Esophagus squamous epithelium (tissue), 5 donors: ENCODE results near the gene FKBP11. TPM values are rescaled to one million over a fixed set of nuclear protein-coding genes. Genes with fewer than 3 reads are reported as not detected.
A peak's percentile ranks its signal among the peaks of the same experiment; 100 is the strongest.

Source experiments
- DNase-seq: peaks from one replicate; lab custom pipeline; 2025; lab: John Stamatoyannopoulos, UW
- H3K27ac ChIP-seq, 4 donors: fragments of 200-600 bp; sonication (generic); one replicate each; pipeline ENCODE4 v1.5.1; 2016 to 2019; ENCODE audit warnings: mild to moderate bottlenecking in 1 of 4
- H3K27me3 ChIP-seq, 4 donors: fragments of 200-600 bp; sonication (generic); 1 replicate in 3 of 4; 2 replicates in 1 of 4; pipeline versions ENCODE4 v1.5.1 to v1.6.0; 2017 to 2021; ENCODE audit warnings: antibody characterized with exemption in 1 of 4
- H3K36me3 ChIP-seq, 3 donors: fragments of 200-600 bp; sonication (generic); one replicate each; pipeline ENCODE4 v1.5.1; 2016 to 2019
- H3K4me1 ChIP-seq, 3 donors: fragments of 200-600 bp; sonication (generic); one replicate each; pipeline ENCODE4 v1.5.1; 2017 to 2019
- H3K4me3 ChIP-seq, 4 donors: fragments of 200-600 bp; sonication (generic); 1 replicate in 3 of 4; 2 replicates in 1 of 4; pipeline ENCODE4 v1.5.1; 2016 to 2019; ENCODE audit warnings: mild to moderate bottlenecking in 2 of 4, moderate library complexity in 1 of 4
- H3K9me3 ChIP-seq, 3 donors: fragments of 200-600 bp; sonication (generic); one replicate each; pipeline ENCODE4 v1.5.1; 2016 to 2019
- CTCF ChIP-seq, 6 experiments: fragments of 450-650 bp in 4 of 6; fragments of 200-600 bp in 2 of 6; sonication (generic) in 2 of 6; IDR thresholded peaks; one replicate each; pipeline ENCODE4 v1.5.1; 2016 to 2019; ENCODE audit warnings: antibody characterized with exemption in 6 of 6, mild to moderate bottlenecking in 4 of 6, moderate library complexity in 4 of 6
- POLR2A ChIP-seq, 4 donors: fragments of 450-650 bp; IDR thresholded peaks; one replicate each; pipeline ENCODE4 v1.6.1; 2017; ENCODE audit warnings: antibody characterized with exemption in 4 of 4, mild to moderate bottlenecking in 4 of 4, moderate library complexity in 3 of 4
- WGBS, 2 donors: methylation state at CpG; one replicate each; pipeline ENCODE4 v1.1.5; 2018; 5-methylcytosine and 5-hydroxymethylcytosine counted together
- intact Hi-C: fragments of 100-400 bp; cut with DNase I; formaldehyde crosslinking; loops from one replicate; pipeline ENCODE4 v1.15.0; 2022
- total RNA-seq, 4 donors: library from RNA; depleted of rRNA; stranded (reverse); fragments of >200 nt; gene quantifications; one replicate each; pipeline ENCODE4 v1.1.0, GENCODE V29; 2016
- donor health status: DM: yes; HTN: yes; CAD: no.

Gene FKBP11
- total RNA-seq, 4 donors from 2014 or later: 9.5 to 28.6 (median 11.8) TPM

DNA sequence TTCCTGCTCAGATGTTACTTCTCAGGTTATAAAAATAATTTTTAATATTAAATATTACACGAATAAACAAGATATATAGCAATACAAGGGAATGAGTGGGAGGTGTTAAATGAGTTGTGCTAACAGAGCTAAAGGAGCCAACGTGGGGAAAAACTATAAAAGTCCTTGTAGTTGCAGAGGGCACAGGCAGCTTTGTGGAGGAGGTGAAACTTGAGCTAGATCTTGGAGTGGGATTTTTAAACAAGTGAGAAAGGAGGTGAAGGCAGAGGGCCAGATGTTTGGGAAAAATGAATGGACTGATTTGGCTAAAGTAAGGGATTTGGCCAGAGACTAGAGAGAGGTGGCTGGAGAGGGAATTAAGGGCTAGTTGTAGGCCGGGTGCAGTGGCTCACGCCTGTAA is 5.2 kb upstream of the FKBP11 start:
- Histone ChIP-seq H3K27ac (no peak overlapping the region), H3K4me1 (peaks cover 0 to 5% (median 3%) of the 10 kb centered on the region in 3 donors), H3K4me3 (no peak overlapping the region), H3K27me3 (no peaks in the 10 kb centered on the region), H3K9me3 (no peaks in the 10 kb centered on the region), H3K36me3 (peaks cover 4 to 73% (median 8%) of the 10 kb centered on the region in 3 donors)
- no peak for DNase-seq
- intact Hi-C loops: no loop called here
- no peak for TF ChIP-seq CTCF (IDR thresholded peaks at IDR 0.05)
- TF ChIP-seq POLR2A (IDR thresholded peaks at IDR 0.05): no peak
- WGBS, 2 donors: 79 to 90% methylated on average over 4 of the region's 4 CpGs

DNA sequence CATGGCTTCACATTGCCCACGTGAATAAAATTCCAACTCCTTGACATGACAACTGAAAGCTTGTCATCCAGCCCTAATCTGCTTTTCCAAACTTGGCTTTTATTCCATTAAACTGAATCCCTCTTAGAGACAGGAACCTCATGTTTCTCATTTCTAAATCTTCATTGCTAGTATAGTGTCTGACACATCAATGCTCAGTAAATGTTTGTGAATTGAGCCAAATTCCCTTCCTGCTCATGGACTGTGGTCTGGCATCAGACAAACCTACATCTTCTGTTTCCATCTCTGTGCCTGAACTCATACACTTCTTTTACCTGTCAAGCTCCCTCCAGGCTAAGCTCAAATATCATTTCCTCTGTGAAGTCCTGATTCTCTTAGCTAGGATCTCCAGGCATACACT is 4.3 kb upstream of the FKBP11 start:
- Histone ChIP-seq H3K4me3 (no peak overlapping the region), H3K27me3 (no peaks in the 10 kb centered on the region), H3K36me3 (peaks cover 4 to 64% (median 8%) of the 10 kb centered on the region in 3 donors), H3K9me3 (no peaks in the 10 kb centered on the region), H3K4me1 (peaks cover 1 to 10% (median 4%) of the 10 kb centered on the region in 3 donors), H3K27ac (no peak overlapping the region)
- DNase-seq: no peak
- WGBS, 2 donors: 78 to 88% methylated on average over 1 of the region's 1 CpG
- no peak for TF ChIP-seq POLR2A (IDR thresholded peaks at IDR 0.05)
- TF ChIP-seq CTCF (IDR thresholded peaks at IDR 0.05): no peak
- intact Hi-C loops: loop anchor here (10.0 kb wide), 1 partner anchor 55 kb away; no protein-coding TSS in a partner anchor

DNA sequence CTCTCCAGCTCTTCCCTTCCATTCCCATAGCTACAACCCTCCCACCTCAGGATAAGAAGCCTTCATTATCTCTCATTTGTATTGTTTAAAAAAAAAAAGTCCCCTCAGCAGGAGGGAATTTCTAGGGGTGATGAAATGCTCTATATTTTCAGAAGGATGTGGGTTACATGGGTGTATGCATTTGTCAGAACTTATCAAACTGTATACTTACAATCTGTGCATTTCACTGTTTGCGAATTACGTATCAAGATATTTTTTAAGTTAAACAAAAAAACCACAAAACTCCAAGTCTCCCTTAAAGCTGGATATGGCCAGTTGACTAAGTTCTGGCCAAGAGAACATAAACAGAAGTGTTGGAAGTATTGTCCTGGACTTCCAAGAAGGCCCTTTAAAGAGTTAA is 2.0 kb upstream of the FKBP11 start:
- intact Hi-C loops: loop anchor here (10.0 kb wide), 1 partner anchor 58 kb away; no protein-coding TSS in a partner anchor
- H3K27me3 ChIP-seq: no peaks in the 10 kb centered on the region
- no peak overlapping the region for H3K27ac ChIP-seq
- peaks cover 0 to 58% (median 0%) of the 10 kb centered on the region in 3 donors for H3K36me3 ChIP-seq
- no peaks in the 10 kb centered on the region for H3K9me3 ChIP-seq
- DNase-seq: no peak
- H3K4me1 ChIP-seq: peaks cover 4 to 20% (median 5%) of the 10 kb centered on the region in 3 donors
- 89 to 92% methylated on average over 2 of the region's 2 CpGs for WGBS, 2 donors
- no peak overlapping the region for H3K4me3 ChIP-seq
- TF ChIP-seq CTCF (IDR thresholded peaks at IDR 0.05) (no peak), POLR2A (IDR thresholded peaks at IDR 0.05) (no peak)

DNA sequence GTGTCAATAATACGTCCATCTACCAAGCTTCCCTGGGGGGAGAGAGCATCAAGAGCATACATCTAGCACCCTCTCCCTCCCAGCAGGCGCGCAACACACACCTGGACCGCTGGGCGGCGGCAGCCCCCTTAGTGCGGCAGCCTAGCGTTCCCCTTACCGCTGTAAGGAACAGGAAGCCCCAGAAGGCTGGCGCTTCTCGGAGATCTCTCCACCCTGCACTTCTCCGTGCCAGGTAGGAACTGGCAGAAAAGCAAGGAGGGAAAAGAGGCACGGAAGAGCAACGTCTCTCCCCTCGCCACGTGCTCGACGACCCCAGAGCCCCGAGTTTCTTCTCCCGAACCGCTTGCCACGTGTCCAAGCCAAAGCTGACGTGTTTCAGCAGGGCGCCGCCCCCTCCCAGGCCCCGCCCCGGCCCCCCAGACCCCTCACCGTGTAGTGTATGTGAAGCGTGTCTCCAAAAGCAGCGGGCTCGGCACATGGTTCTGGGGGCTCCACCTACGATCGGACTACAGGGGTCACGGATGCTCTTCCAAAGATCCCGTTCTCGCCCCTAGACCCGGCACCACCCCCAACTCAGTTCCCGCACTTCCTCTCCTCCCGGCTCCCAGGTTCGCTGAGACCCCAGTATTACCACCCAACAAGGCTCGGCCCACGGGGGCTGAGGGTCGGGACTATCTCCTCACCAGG is 532 bp downstream of the FKBP11 start:
- intact Hi-C loops: loop anchor here (10.0 kb wide), 1 partner anchor 60 kb away; no protein-coding TSS in a partner anchor
- Histone ChIP-seq H3K36me3 (peaks cover 0 to 49% (median 0%) of the 10 kb centered on the region in 3 donors), H3K4me3 (peak overlapping the region; percentile 78 to 97 (median 86)), H3K27ac (peak overlapping the region; percentile 77 to 82 (median 80)), H3K9me3 (no peaks in the 10 kb centered on the region), H3K27me3 (no peaks in the 10 kb centered on the region), H3K4me1 (peaks cover 4 to 20% (median 5%) of the 10 kb centered on the region in 3 donors)
- no peak for DNase-seq
- 3% methylated on average over 8 of the region's 43 CpGs; no CpG with 5 or more reads in 1 of the 2 donors for WGBS, 2 donors
- TF ChIP-seq CTCF (IDR thresholded peaks at IDR 0.05) (peak; percentile 51 to 69 (median 64)), POLR2A (IDR thresholded peaks at IDR 0.05) (peak in 1 of 4 donors; percentile 10)

GRCh38 chr12:48923117-48923516 is 2.2 kb downstream of the FKBP11 start:
- H3K27ac ChIP-seq: no peak overlapping the region
- TF ChIP-seq POLR2A (IDR thresholded peaks at IDR 0.05) (no peak), CTCF (IDR thresholded peaks at IDR 0.05) (no peak)
- H3K4me1 ChIP-seq: peaks cover 4 to 20% (median 5%) of the 10 kb centered on the region in 3 donors
- H3K4me3 ChIP-seq: no peak overlapping the region
- H3K27me3 ChIP-seq: no peaks in the 10 kb centered on the region
- intact Hi-C loops: loop anchor here (10.0 kb wide), 1 partner anchor 62 kb away; no protein-coding TSS in a partner anchor
- no peaks in the 10 kb centered on the region for H3K9me3 ChIP-seq
- peaks cover 0 to 36% (median 0%) of the 10 kb centered on the region in 3 donors for H3K36me3 ChIP-seq
- DNase-seq: no peak
- 83 to 84% methylated on average over 3 of the region's 3 CpGs for WGBS, 2 donors
